Stromal cell of bone marrow (primary cell): ENCODE measurements around the gene MTA1.
A peak's percentile ranks its signal among the peaks of the same experiment; 100 is the strongest.

ENCODE experiments used
- DNase-seq: peaks from one replicate; pipeline ENCODE4 v3.0.0-alpha.2; 2012; ENCODE audit warnings: low read depth

MTA1 gene

DNA sequence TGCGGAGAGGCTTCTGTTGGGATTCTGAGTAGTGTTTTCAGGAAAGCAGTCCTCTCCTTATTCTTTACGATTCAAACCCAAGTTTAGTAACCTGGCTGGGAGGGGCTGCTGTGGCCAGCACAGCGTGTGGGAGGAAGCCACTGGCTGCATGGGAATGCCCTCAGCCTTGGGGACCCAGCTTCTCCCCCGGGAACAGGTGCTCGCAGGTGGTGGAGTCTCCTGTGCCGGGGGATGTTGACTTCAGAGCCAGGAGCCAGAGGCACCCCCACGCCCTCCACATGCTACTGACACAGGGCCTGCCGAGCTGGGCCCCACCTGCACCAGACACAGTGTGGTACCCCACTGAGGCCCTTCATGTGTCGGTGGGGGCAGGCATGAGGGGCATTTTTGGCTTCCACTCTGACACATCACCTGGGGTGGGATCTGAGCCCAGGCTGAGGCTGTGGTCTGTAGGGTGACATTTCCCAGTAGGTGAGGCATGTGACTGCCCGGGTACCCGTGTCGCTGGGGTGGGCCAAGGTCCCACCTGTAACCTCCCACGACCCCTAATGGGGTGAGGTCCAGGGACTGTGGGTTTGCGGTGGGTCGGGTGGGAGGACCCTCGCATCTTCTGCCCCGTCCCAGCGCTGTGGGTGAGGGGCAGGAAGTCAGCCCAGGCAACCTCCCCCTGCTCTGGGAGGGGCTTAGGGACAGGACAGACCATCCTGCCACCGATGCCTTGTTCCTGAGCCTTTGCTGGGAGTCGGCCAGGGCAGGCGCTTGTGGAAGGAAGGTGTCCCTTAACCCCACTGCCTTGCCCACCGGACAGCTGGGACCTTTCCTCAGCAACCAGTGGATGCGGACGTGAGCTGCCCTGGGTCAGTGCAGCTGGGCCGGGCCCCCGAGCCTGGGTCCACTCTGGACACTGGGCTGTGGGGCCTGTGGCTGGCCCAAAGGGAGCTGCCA, 26.5 kb downstream of the MTA1 start:
- DNase-seq: no peak

DNA sequence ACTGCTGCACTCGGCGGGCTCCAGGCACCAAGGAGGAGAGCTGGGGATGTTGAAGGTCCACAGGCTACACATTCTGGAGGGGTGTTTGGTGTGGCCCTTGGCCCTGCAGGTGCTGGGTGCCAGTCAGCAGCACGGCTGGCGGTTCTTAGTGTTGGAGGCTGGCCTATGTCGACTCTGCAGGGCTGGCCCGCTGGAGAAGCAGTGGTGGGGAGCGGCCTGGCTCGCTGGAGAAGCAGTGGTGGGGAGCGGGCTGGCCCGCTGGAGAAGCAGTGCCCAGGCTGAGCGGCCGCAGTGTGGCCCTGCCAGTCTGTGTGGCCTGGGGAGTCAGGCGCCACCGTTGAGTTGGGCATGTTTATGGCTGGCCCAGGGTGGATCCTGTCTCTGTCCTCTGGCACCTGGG, 27.3 kb downstream of the MTA1 start:
- DNase-seq: no peak

DNA sequence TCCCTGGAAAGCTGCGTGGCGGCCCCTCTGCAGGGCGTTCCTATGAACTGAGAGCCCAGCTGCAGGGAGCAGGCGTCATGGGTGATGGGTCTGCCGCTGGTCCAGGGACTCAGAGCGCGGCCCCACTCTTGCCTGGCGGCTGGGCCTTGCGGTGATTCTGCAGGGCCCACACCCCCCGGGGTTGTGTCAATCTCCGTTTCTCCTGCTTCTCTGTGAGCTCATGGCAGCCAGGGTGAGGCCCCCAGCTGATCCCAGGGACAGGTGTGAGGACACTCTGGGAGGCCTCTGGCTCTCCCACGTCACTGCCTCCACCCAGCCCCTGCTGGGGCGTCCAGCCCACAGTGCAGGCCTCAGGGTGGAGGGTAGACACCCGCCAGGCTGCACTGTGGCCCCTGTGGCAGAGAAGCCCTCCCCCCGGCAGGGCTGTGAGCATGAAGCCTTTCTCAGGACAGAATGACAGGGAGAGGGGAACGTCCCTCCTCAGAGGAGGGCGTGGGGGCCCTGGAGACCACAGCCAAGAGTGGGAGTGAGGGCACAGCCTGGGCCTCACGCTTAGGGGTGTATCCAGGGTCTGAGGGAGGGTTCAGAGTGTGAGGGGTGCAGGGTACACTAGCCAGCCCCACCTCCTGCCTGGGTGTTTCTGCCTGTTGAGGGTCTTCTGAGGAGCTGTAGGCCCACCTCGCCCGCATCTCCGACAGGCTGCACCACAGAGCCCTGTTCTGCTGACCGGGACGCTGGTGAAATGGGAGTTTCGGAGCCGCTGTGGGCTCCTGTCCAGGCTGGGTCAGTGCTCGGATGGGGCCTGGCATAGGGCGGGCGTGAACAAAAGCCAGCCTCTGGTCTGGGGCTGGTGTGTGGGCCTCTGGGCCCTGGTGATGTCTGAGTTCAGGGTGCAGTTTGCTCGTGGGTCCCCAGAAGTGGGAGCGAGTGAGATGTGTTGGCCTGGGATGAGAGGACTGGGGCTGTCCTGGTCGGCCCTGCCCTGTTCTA, 28.3 kb downstream of the MTA1 start:
- no peak for DNase-seq

DNA sequence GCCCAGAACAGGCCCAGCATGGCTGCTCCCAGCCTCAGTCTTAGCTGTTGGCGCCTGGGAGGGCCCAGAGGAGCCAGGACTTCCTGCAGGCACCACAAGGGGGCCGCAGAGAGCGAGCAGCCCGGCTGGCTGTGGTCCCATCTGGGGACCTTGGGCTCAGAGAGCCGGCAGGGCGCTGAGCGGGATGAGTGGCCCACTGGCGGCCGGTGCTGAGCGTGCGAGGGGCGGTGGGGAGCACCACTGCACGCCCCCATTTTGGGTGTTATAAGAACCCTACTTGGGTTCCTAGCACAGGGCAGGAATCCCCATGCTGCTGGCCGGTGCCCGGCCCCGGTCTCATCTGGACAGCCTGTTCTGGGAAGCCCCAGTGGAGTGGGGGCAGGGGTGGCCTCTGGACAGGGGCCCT, 29.1 kb downstream of the MTA1 start:
- DNase-seq: peak; percentile 18

DNA sequence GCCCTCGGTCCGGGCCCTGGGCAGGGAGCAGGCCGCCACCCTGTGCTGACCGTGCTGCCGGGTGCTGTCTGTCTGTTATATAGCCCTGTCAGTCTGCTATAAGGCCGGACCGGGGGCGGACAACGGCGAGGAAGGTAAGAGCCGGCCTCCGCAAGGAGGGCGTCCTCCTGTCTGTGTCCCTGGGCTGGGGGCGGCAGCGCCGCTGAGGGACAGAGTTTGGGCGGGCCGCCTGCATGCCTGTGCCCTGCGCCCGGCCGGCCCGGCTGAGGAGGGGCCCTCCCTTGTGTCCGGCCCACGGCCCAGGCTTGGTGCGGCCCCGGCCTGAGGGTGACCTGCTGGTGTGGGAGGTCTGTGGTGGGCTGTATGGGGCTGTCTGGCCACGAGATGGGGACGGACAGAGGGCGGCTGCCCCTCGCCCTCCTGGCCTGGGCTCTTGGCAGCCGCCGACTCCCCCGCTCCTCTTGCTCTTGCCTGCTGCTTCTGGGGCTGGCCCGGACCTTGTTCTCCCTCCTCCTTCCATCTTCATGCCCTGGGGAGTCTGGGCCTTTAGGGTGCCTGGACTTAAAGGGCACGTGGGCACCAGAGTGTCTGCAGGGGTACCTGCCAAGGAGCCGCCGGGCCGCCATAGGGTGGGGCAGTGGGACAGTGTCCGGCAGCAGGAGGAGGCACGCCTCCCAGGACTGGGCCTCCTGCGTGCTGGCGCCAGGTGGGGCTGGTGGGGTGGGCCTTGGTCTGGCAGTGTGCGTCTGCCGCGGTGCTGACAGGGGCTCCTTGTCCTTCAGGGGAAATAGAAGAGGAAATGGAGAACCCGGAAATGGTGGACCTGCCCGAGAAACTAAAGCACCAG, 29.9 kb downstream of the MTA1 start:
- no peak for DNase-seq

DNA sequence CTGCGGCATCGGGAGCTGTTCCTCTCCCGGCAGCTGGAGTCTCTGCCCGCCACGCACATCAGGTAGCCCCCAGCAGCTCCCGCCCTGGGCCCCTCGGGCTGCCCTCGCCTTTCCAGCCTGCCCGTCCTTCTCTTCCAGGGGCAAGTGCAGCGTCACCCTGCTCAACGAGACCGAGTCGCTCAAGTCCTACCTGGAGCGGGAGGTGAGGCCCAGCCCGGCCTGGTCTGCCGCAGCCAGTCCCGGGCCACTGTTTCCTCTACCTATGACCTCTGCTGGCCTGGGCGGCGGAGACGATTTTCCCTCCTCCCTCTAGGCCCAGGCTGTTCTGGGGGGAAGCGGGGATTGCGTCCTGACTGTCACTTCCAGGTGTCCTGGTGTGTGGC, 30.5 kb downstream of the MTA1 start:
- no peak for DNase-seq

DNA sequence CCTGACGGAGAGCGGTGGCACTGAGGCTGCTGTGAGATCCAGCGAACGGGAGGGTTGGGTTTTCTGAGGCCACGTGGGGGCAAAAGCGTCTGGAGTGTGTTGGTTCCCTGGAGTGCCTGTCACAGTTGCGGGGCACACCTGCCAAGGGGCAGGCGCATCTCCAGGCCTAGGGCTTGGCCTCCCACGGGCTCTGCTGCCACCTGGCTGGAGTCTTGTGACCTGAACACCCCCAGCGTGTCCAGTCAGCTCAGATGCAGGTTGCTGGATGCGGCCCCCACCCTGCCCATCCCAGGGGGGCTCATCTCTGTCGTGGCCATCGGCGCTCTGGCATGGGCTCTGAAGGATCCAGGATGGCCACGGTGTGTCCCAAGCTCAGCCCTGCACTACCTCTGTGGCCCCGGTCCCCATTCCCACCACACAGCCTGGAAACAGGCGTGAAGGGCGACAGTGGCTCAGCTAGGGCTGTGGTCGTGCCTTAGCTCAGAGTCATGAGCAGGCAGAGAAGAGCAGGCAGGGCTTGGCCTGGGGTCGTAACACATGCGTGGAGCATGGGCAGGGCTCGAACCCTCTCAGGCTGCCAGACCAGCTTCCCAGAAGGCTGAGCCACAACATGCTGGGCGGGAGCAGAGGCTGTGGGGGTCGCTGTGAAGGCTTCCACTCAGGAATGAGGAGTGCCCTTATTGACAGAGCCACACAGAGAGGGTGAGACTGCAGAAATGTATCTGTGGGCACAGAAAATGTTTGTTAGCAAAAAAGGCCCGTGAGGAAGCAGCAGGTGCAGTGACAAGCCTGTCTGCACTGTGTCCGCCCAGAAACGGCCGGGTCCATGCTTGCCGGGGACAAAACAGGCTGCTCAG, 31.5 kb downstream of the MTA1 start:
- DNase-seq: no peak

DNA sequence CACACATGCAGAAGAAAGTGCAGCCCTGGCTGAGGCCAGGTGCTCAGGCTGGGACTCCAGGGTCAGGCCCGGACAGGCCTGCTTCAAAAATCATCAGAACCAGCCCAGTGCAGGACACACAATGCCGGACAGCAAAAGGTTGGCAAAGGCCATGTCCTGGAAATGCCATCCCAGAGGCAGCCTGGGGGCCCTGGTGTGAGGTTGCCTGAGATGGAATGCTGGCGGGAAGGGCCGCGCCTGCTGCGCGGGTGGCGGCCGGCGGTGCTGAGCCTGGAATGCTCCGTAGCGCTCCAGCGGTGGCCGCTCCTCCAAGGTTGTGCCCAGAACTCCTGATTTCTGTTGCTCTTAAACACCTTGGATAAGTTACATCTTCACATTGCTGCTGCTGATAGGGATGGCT, 33.3 kb downstream of the MTA1 start:
- DNase-seq: no peak

DNA sequence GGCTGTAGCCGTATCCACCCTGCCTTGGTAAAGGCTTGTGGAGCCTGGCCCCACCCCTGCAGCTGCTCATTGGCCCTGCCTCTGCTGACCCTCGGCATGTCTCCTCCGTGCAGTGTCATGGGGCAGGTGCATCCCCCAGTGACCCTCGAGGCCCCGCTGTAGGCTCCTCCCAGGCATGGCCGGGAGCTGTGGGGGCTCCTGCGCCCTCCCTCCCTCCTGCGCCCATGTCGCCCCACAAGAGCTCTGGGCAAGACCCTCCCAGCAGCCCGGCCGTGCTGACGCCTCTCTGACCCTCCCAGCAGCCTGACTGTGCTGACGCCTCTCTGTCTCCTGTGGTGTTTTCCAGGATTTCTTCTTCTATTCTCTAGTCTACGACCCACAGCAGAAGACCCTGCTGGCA, 34.2 kb downstream of the MTA1 start:
- DNase-seq: no peak

DNA sequence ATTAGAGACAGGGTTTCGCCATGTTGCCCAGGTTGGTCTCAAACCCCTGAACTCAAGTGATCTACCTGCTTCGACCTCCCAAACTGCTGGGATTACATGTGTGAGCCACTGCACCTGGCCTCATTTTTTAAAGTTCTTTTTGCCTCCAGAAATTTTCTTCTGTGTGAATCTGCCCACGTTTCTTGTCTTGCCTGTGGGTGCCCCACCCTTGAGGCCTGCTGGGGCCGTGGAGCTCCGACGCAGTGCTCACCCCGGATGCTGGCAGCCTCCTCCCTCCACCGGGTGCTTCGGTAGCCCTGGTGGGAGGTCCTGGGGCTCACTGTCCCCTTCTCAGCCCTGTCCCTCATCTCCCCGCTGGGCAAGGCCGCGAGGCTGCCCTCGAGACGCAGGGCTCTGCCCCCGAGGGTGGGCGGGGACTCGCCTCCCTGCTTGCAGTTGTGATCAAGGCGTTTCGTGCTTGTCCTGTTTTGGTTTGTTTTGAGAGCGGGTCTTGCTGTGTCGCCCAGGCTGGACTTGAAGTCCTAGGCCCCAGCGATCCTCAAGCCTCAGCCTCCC, 35.5 kb downstream of the MTA1 start:
- DNase-seq: no peak

DNA sequence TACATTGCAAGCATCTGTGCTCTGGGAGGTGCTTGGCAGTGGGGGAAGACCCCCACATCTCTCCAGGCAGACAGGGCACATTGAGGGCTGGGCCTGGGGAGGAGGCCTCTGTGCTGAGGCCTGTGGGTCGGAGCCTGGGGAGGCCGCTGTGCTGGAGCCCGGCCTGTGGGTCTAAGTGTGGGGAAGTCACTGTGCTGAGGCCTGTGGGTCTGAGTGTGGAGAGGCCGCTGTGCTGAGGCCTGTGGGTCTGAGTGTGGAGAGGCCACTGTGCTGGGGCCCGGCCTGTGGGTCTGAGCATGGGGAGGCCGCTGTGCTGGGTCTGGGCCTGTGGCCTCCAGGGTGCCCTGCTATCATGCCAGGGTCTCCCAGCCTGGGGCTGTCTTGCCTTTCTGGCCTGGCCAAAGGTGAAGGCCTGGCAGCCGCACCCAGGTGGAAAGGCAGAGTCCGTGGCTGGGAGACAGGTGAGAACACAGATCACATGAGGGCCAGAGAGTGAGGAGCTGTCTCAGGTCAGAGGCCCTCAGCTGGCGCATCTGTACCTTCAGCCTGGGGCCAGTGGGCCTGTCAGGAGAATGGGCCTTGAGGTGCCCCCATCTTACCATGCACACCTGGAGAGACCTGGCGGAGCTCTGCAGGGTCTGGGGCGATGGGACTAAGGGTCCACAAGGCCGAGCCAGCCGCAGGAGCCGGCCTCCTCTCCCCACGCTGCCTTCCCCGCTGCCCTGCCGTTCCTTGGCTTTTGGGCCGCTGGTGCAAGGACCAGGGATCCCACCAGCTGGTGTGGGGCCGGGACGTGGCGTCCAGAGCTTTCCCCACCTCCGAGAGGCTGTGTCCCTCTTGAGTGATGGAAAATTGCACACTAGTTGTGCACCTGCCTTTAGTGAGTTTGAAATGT, 36.4 kb downstream of the MTA1 start:
- no peak for DNase-seq

DNA sequence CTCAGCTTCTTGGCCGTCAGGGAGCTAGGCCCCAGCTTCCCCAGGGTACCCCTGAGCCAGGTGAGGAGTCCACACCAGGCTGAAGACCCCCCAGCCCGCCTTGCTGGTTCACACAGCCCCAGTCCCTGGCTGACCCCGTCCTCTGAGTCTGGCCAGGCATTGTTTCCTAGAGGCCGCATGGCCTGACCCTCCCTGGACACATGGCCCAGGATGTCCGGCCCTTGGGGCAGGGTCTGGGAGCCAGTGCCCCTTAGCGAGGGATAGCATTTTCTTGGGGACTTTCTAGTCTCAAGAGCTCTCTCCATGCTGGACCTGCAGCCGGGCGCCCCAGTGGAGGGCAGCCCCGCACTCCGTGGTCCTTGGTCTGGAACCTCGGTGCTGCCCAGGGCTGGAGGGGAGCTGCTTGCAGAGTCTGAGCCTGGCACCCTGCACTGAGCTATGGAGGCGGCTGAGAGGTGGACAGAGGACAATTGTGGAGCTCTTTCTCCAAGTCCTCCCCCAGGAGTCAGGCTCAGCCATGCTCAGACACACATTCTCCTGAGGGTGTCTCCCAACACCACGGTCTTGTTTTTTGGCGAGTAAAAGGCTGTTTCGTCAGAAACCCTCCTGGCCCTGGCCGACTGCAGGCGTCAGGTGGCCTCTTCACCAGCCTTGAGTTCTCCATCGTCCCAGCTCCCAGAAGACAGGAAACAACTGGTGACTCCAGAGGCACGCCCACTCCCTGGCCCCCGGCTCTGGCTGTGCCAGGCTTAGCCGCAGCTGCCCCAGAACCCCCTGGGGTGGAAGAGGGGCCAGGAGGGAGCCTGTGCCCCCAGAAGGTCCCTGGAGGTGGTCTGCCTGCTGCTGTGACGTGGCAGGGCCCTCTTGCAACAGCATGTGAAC, 37.4 kb downstream of the MTA1 start:
- no peak for DNase-seq

DNA sequence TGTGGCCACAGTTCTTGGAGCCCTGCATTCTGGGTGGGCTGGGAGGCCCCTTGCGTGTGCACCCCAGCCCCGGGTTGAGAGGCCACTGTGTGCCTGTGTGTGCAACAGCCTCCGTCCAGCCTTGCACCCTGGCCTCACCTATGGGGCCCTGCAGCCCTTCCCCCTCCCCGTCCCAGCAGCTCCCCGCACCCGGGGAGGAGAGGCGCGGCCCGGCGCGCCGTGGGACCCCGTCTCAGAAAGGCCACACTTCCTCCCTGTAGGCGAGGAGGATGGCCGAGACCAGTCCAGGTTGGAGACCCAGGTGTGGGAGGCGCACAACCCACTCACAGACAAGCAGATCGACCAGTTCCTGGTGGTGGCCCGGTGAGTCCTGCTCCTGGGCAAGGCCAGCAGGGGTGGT, 38.4 kb downstream of the MTA1 start:
- no peak for DNase-seq

DNA sequence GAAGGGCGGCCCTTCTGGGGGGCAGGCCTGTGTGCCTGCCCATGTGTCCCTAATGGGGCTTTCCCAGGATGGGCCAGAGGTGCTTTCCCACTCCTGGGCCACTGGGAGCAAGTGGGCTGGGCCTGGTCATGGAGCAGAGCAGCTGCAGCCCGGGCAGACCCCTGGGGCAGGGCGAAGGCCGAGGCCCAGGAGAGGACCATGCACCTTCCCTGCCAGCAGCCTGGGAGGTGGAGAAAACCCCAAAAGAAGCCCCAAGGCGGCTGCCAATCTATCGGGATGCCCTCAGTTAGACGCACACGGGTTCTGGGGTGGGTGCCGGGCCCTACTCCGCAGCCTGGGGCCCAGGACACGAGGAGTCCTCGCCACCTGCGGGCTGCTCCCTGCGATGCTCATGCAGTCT, 38.9 kb downstream of the MTA1 start:
- no peak for DNase-seq

DNA sequence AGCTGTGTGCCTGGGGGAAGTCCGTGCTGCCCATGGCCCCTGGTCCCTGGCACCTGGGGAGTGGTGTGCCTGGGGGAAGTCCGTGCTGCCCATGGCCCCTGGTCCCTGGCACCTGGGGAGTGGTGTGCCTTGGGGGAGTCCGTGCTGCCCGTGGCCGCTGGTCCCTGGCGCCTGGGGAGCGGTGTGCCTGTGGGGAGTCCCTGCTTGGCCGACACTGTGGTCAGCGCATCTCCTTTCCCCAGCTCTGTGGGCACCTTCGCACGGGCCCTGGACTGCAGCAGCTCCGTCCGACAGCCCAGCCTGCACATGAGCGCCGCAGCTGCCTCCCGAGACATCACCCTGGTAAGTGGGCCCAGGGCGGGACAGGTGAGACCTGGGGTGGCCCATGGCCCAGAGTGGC, 40.5 kb downstream of the MTA1 start:
- DNase-seq: no peak

DNA sequence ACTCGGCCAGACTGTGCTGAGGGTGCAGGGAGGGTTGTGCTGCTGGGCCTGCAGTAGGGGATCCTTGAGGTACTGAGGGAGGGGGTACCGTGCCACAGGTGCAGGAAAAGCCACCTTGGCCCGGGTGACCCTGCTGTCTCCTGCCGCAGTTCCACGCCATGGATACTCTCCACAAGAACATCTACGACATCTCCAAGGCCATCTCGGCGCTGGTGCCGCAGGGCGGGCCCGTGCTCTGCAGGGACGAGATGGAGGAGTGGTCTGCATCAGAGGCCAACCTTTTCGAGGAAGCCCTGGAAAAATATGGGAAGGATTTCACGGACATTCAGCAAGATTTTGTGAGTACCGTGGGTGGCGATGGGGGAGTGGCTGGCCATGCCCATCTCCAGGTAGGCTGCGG, 41.0 kb downstream of the MTA1 start:
- no peak for DNase-seq

DNA sequence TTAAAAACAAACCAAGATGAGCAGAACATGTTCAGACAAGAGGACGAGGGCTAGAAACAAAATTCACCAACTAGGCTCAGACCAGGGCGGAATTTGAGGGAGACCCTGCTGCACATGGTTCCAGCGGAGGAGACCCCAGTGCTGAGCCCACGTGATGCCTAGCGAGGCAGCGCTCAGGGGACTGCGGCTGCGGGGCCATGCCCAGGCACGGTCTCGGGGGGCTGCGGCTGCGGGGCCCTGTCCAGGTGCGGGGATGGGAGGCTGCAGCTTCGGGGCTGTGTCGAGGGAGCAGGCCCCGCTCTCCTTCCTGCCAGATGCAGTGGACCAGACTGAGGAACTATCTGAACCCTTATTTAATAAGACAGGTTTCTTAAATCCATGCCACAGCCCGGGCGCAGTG, 42.3 kb downstream of the MTA1 start:
- no peak for DNase-seq

DNA sequence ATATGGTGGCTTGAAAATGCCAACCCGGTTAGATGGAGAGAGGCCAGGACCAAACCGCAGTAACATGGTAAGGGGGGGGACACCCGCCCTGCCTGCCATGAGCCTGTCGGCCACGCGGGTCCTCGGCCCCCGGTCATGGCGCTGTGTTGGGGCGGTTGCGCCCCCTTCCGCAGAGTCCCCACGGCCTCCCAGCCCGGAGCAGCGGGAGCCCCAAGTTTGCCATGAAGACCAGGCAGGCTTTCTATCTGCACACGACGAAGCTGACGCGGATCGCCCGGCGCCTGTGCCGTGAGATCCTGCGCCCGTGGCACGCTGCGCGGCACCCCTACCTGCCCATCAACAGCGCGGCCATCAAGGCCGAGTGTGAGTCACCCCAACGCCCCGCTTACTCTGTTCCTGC, 44.9 kb downstream of the MTA1 start:
- DNase-seq: no peak
